ENCODE data around the gene MAPRE2.

MAPRE2 gene

GRCh38 chr18:35019933-35020332 lies 21.3 kb upstream of the MAPRE2 start:
- H3K9ac ChIP-seq (ENCODE audit: low read length): no peak overlapping the region
- TF ChIP-seq EZH2phosphoT487 (IDR thresholded peaks at IDR 0.05; ENCODE audit: low read length) (no peak), EZH2 (optimal IDR thresholded peaks at IDR 0.05; ENCODE audit: low read depth, low read length) (no peak)
- TF ChIP-seq, protein P1, sequence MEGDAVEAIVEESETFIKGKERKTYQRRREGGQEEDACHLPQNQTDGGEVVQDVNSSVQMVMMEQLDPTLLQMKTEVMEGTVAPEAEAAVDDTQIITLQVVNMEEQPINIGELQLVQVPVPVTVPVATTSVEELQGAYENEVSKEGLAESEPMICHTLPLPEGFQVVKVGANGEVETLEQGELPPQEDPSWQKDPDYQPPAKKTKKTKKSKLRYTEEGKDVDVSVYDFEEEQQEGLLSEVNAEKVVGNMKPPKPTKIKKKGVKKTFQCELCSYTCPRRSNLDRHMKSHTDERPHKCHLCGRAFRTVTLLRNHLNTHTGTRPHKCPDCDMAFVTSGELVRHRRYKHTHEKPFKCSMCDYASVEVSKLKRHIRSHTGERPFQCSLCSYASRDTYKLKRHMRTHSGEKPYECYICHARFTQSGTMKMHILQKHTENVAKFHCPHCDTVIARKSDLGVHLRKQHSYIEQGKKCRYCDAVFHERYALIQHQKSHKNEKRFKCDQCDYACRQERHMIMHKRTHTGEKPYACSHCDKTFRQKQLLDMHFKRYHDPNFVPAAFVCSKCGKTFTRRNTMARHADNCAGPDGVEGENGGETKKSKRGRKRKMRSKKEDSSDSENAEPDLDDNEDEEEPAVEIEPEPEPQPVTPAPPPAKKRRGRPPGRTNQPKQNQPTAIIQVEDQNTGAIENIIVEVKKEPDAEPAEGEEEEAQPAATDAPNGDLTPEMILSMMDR (IDR thresholded peaks at IDR 0.05; ENCODE audit: low read length): no peak
- no peaks in the 10 kb centered on the region for H3K4me1 ChIP-seq (ENCODE audit: low read length)
- H3K4me3 ChIP-seq (ENCODE audit: low read length): no peak overlapping the region
- H3K27me3 ChIP-seq (replicated peaks; ENCODE audit: insufficient read depth, low read length): no peaks in the 10 kb centered on the region
- H3K27ac ChIP-seq (ENCODE audit: low read length): no peak overlapping the region
- no peaks in the 10 kb centered on the region for H3K9me2 ChIP-seq (replicated peaks; ENCODE audit: insufficient read depth, low read length)
- no peaks in the 10 kb centered on the region for H3K36me3 ChIP-seq (replicated peaks; ENCODE audit: insufficient read depth, low read length)
- no peak for DNase-seq
- no peaks in the 10 kb centered on the region for H3K79me2 ChIP-seq (ENCODE audit: low read length)
- no peaks in the 10 kb centered on the region for H3F3A ChIP-seq (ENCODE audit: insufficient read depth, low read length)
- H3K9me3 ChIP-seq (replicated peaks; ENCODE audit: insufficient read depth, low read length): no peaks in the 10 kb centered on the region
- H2AFZ ChIP-seq (ENCODE audit: low read length): no peak overlapping the region
- no peak overlapping the region for H3K4me2 ChIP-seq (ENCODE audit: low read depth, low read length)
- H4K20me1 ChIP-seq (ENCODE audit: insufficient read depth, low read length): no peaks in the 10 kb centered on the region

- H4K20me1 ChIP-seq (ENCODE audit: insufficient read depth, low read length): no peaks in the 10 kb centered on the region
Measured at GRCh38 chr18:35022426-35023001, 18.7 kb upstream of the MAPRE2 start.

DNA sequence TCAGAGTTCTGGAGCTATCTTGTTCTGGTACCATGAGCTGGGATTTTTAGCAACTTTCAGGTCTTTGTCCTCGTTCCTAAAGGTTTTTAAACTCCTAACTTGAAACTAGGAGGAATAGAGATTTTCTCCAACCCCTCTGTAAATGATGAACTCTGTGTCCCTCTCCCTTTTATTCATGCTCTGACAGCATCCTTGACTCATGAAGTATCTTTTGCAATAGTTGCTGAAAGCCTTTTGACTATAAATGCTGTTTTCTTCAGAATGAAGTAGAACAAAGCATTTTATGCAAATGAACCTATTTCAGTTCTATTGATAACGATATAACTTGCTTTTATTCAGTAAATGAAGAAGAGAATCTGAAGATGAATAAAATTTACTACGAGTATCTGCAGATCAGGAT lies 17.0 kb upstream of the MAPRE2 start:
- no peak overlapping the region for H3K4me3 ChIP-seq (ENCODE audit: low read length)
- H3K9me2 ChIP-seq (replicated peaks; ENCODE audit: insufficient read depth, low read length): no peaks in the 10 kb centered on the region
- H2AFZ ChIP-seq (ENCODE audit: low read length): no peak overlapping the region
- H3F3A ChIP-seq (ENCODE audit: insufficient read depth, low read length): no peaks in the 10 kb centered on the region
- H3K36me3 ChIP-seq (replicated peaks; ENCODE audit: insufficient read depth, low read length): no peaks in the 10 kb centered on the region
- no peak overlapping the region for H3K4me2 ChIP-seq (ENCODE audit: low read depth, low read length)
- no peaks in the 10 kb centered on the region for H3K9me3 ChIP-seq (replicated peaks; ENCODE audit: insufficient read depth, low read length)
- no peak overlapping the region for H3K27ac ChIP-seq (ENCODE audit: low read length)
- H3K9ac ChIP-seq (ENCODE audit: low read length): no peak overlapping the region
- H3K4me1 ChIP-seq (ENCODE audit: low read length): peaks cover 12% of the 10 kb centered on the region
- no peaks in the 10 kb centered on the region for H4K20me1 ChIP-seq (ENCODE audit: insufficient read depth, low read length)
- no peak for DNase-seq
- H3K27me3 ChIP-seq (replicated peaks; ENCODE audit: insufficient read depth, low read length): no peaks in the 10 kb centered on the region
- no peaks in the 10 kb centered on the region for H3K79me2 ChIP-seq (ENCODE audit: low read length)
- TF ChIP-seq, protein P1 (IDR thresholded peaks at IDR 0.05; ENCODE audit: low read length): no peak
- no peak for TF ChIP-seq EZH2phosphoT487 (IDR thresholded peaks at IDR 0.05; ENCODE audit: low read length)
- no peak for TF ChIP-seq EZH2 (optimal IDR thresholded peaks at IDR 0.05; ENCODE audit: low read depth, low read length)

More at GRCh38 chr18:35022426-35023001, 18.7 kb upstream of the MAPRE2 start:
- DNase-seq: no peak
- no peak overlapping the region for H2AFZ ChIP-seq (ENCODE audit: low read length)
- no peaks in the 10 kb centered on the region for H3K9me2 ChIP-seq (replicated peaks; ENCODE audit: insufficient read depth, low read length)
- H3K4me3 ChIP-seq (ENCODE audit: low read length): no peak overlapping the region
- no peak for TF ChIP-seq EZH2phosphoT487 (IDR thresholded peaks at IDR 0.05; ENCODE audit: low read length)
- TF ChIP-seq EZH2 (optimal IDR thresholded peaks at IDR 0.05; ENCODE audit: low read depth, low read length): no peak
- TF ChIP-seq, protein P1 (IDR thresholded peaks at IDR 0.05; ENCODE audit: low read length): no peak
- no peak overlapping the region for H3K4me2 ChIP-seq (ENCODE audit: low read depth, low read length)
- no peaks in the 10 kb centered on the region for H3K36me3 ChIP-seq (replicated peaks; ENCODE audit: insufficient read depth, low read length)
- H3K9me3 ChIP-seq (replicated peaks; ENCODE audit: insufficient read depth, low read length): no peaks in the 10 kb centered on the region
- no peaks in the 10 kb centered on the region for H3K79me2 ChIP-seq (ENCODE audit: low read length)
- H3K9ac ChIP-seq (ENCODE audit: low read length): no peak overlapping the region
- H3F3A ChIP-seq (ENCODE audit: insufficient read depth, low read length): no peaks in the 10 kb centered on the region
- H3K27me3 ChIP-seq (replicated peaks; ENCODE audit: insufficient read depth, low read length): no peaks in the 10 kb centered on the region
- H3K27ac ChIP-seq (ENCODE audit: low read length): no peak overlapping the region
- H3K4me1 ChIP-seq (ENCODE audit: low read length): peaks cover 11% of the 10 kb centered on the region
